Ishikawa (cell line): ENCODE data around the gene MYO9B.

Source experiments
- CREB1 ChIP-seq: IDR thresholded peaks from 2 replicates; pipeline ENCODE4 v1.6.1; 2012; ENCODE audit warnings: low read depth
- FOXM1 ChIP-seq: IDR thresholded peaks from 2 replicates; pipeline ENCODE4 v1.6.1; 2012; ENCODE audit warnings: low read depth, borderline replicate concordance
- NFIC ChIP-seq: IDR thresholded peaks from 2 replicates; pipeline ENCODE4 v1.6.1; 2012
- RAD21 ChIP-seq: IDR thresholded peaks from 2 replicates; pipeline ENCODE4 v1.6.1; 2012; ENCODE audit warnings: low read depth
- TAF1 ChIP-seq: IDR thresholded peaks from 2 replicates; pipeline ENCODE4 v1.6.1; 2012; ENCODE audit warnings: low read depth, mild to moderate bottlenecking
- YY1 ChIP-seq: IDR thresholded peaks from 2 replicates; pipeline ENCODE4 v1.6.1; 2012; ENCODE audit warnings: low read depth
- ZBTB7A ChIP-seq: IDR thresholded peaks from 2 replicates; pipeline ENCODE4 v1.6.1; 2012; ENCODE audit warnings: low read depth
- TF ChIP-seq, protein P1 (sequence below): IDR thresholded peaks from 2 replicates; pipeline ENCODE4 v1.6.1; 2012

- TF ChIP-seq, protein P1, sequence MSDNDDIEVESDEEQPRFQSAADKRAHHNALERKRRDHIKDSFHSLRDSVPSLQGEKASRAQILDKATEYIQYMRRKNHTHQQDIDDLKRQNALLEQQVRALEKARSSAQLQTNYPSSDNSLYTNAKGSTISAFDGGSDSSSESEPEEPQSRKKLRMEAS = no peak
- TF ChIP-seq RAD21 (no peak), FOXM1 (no peak), ZBTB7A (no peak), CREB1 (no peak), TAF1 (no peak), YY1 (no peak), NFIC (no peak)
Measured at GRCh38 chr19:17031741-17032140, 43.8 kb upstream of the MYO9B start.
